NCI-H2227 treated with DMSO at 0.1 percent for 48 hours (cell line): ENCODE measurements around the gene OXSR1.
"Not testable (repeated sequence)": the region's sequence is repeated elsewhere in the genome, so short reads cannot be mapped to it uniquely, and the experiment has no call there.

Experiments
- DNase-seq: peaks from one replicate; lab custom pipeline; 2025; lab: John Stamatoyannopoulos, UW

Gene OXSR1

DNA sequence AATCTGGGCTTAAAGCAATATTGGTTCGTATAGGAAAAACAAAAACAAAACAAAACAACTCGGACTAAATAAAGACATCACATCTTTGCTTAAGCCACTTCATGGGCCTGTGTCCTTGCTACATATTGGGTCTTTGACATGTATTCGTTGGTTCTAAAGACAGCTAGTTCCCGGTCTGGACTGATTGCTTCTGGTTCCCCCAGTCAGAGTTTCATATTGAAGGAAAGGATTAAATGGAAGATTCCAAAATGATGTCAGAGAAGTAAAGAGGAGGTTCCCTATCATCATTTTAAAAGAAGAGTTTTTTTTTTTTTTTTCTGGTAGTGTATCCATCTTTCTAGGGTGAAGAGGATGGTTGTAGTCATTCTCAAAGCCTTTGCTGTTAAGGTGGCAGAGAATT is 2.3 kb downstream of the OXSR1 start:
- no peak for DNase-seq

DNA sequence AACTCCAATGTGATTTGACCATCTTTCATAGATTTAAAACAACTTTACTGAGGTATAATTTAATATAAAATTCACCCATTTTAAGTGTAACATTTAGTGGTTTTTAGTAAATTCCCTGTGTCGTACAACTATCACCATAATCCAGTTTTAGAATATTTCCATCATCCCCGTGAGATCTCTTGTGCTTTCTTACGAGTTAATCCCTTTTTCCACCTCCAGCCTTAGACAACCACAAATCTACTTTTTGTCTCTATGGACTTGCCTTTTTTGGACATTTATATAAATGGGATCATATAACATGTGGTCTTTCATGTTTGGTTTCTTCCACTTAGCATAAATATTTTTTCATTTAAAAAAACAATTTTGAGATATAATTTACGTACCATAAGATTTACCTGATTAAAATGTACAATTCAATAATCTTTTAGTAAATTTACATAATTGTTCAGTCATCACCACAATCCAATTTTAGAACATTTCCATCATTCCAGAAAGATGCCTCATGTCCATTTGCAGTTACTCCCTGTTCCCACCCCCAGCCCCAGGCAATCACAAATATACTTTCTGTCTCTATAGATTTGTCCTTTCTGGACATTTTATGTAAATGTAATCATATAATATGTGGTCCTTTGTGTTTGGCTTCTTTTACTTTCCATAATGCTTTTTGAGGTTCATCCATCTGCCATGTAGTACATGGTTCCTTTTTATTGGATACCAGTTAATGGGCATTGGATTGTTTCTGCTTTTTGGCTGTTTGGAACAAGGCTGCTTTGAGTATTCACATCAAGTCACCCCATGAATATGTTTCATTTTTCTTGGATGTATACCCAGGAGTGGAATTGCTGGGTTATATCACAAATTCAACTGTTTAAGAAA is 3.1 kb downstream of the OXSR1 start:
- no peak for DNase-seq

DNA sequence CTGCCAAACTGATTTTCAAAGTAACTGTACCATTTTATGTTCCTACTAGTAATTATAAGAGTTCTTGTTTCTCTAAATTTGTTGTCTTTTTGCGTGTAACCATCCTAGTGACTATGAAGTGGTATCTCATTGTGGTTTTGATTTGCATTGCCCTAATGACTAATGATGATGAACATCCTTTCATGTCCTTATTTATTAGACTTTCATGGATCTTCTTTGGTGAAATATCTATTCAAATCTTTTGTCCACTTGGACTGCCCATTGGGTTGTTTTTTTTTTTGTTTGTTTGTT is 3.6 kb downstream of the OXSR1 start:
- DNase-seq, result no peak

DNA sequence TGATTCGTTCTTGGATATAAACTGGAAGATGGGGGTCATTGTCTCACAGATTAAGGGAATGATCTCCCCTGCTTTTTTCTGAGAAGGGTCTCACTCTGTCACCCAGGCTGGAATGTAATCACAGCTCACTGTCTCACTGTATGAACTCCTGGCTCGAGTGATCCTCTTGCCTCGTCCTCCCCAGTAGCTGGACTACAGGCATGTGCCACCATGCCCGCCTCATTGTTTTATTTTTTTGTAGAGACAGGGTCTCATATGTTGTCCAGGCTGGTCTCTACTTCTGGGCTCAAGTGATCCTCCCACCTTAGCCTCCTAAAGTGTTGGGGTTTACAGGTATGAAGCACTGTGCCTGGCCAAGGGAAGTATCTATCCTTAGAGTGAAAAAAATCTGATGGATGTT is 5.4 kb downstream of the OXSR1 start:
- no peak for DNase-seq

DNA sequence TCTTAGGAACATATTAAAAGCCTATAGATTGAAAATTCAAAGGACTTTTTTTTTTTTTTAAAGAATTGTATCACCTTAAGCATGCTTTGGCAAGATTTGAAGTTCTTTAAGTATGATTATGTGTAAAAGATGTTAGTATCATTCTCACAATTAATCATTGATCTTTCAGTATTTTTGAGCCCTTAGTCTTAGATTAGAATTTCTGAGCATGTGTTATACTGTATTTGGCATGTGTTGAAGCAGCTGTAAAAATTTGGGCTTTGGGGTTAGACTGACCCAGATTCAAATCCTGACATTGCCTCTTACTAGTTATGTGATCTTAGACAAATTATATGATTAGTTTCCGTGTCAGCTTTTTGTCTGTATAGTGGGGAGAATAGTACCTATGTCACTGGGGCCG is 6.3 kb downstream of the OXSR1 start:
- no peak for DNase-seq

DNA sequence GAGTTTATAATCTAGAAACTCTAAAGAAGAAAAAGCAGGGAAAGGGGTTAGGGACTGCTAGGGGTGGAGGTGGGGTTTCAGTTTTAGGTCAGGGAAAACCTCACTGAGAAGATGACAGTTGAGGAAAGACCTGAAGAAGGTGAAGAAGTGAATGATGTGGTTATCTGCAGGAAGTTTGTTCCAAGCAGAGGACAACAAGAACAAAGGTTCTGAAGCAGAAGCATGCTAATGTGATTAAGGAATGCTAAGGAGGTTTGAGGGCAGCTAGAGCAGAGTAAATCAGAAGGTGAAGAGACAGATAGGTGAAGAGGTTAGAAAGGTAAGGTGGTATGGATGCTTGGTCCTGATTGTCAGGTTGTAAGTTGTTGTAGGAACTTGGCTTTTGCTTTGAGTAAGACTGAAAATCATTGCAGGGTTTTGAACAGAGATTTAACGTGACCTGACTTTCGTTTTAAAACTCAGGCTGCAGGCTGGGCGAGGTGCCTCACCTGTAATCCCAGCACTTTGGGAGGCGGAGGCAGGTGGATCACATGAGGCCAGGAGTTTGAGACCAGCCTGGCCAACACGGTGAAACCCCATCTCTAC is 8.6 kb downstream of the OXSR1 start:
- no peak for DNase-seq

DNA sequence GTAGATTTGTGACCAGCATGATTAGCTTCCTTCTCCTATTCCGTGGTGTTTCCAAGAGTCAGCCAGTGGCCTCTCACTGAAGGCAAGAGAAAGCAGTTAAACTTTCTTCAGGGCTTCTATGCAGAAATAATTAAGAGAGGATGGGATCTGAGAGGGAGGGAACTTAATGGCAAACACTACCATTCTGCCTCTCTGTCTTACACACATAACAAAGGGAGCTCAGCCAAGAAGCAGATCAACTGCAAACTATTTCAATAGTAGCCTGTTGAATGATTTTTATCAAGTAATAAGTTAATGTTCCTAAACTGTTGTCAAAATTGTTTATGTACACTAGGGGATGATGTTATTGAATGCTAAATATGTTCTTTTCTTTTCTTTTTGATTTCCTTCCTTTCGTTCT is 11.8 kb downstream of the OXSR1 start:
- no peak for DNase-seq

DNA sequence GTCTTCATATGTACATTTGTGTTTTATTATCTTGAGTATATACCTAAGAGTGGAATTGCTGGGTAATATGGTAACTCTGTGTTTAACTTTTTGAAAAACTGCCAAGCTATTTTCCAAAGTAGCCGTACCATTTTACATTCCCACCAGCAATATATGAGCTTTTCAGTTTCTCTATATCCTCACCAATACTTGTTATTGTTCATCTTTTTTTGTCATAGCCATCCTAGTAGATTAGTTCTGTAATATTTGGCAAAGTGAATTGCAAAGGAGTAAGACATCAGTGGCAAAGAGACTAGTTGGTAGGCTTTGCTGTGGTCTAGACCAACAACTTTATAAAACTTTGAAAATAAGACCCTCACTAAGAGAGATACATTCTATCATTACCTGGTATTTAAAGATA is 21.4 kb downstream of the OXSR1 start:
- no peak for DNase-seq

DNA sequence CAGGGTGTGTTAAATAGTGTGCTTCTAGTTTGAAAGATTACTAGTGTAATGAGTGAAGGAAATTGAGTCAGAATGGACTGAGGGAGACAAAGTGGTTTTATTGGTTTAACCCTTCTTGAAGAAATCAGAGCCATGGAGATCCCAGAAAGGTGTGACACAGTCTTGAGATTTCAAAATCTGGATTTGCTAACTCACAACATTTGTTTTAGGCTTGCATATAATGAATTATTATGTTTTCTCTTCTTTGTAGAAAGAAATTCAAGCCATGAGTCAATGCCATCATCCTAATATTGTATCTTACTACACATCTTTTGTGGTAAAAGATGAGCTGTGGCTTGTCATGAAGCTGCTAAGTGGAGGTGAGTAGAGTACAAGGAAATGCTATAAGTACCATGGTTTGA is 25.1 kb downstream of the OXSR1 start:
- DNase-seq, result no peak

DNA sequence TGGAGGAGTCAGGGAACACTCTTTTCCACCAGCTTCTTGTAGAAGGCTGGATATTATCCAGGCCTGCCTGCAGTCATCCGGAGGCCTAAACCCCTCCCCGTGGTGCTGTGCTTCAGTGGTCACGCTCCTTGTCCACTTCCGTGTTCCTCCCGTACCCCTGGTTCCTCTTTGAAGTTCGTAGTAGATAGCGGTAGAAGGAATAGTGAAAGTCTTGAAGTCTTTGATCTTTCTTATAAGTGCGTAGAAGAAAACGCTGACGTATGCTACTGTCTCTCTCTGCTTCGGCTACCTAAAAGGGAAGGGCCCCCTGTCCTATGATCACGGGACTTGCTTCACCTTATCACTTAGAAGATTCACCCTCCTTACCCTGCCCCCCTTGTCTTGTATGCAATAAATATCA is 37.6 kb downstream of the OXSR1 start:
- not testable (repeated sequence) for DNase-seq

DNA sequence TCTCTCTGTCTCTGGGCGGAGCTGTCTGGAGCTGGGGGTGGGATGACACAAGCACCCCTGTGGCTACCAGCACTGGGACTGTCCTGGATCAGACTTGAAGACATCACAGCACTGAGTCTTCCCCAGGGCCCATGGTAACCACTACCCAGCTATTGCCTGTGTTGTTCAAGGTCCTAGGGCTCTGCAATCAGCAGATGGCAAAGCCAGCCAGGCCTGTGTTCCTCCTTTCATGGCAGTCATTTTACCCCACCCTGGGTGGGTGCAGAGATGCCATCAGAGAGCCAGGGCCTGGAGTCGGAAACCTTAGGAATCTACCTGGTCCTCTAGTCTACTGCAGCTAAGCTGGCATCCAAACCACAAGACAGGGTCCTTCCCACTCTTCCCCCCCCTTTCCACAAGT is 38.4 kb downstream of the OXSR1 start:
- no peak for DNase-seq

DNA sequence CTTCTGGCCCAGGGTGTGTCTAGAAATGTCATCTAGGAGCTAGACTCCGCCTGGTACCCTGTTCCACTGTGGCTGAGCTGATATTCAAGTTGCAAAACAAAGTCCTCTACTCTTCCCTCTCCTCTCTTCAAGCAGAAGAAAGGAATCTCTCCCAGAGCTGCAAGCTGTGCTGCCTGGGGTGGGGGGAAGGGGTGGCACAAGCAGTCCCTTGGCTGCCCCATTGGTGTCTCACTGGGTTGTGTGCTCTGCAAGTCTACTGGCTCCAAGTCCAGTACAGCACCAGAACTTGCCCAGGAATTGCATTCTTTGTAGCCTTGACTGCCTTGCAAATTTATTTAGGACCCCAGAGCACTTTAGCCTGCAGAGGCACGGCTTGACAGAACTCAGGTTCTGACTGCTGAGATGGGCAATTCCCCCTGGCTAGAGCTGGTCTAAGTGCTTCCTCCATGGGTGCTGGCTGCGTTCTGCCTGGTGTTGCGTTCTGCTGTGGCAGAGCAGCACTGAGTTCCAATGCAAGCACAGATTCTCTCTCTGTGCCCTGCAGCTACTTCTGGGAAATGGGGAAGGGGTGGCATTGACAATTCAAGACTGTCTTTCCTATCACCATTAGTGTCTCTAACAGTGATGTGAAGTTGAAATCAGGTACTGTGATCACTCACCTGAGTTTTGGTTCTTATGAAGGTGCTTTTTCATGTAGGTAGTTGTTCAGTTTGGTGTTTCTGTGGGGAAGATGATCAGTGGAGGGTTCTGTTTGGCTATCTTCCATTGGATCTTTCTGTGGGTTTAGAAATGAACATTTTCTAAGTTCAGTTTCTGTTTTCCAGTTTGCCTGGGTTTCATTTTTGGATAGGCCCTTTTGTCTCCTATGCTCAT is 39.5 kb downstream of the OXSR1 start:
- DNase-seq, result no peak

DNA sequence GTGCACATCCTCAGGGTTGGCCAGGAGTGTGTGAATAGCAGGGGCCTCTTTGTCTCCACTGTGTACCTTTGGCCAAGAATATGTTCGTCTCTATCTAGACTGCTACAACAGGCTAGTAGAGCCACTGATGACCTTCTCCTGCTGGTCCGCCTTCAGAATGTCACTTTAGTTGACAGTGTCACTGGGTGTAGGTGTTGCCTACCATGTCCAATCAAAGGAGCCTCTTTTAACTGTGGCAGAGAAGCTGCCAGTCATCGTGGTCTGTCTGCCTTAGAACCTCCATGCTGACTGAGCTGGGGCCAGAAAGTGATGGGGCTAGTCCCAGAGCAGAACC is 40.1 kb downstream of the OXSR1 start:
- no peak for DNase-seq

DNA sequence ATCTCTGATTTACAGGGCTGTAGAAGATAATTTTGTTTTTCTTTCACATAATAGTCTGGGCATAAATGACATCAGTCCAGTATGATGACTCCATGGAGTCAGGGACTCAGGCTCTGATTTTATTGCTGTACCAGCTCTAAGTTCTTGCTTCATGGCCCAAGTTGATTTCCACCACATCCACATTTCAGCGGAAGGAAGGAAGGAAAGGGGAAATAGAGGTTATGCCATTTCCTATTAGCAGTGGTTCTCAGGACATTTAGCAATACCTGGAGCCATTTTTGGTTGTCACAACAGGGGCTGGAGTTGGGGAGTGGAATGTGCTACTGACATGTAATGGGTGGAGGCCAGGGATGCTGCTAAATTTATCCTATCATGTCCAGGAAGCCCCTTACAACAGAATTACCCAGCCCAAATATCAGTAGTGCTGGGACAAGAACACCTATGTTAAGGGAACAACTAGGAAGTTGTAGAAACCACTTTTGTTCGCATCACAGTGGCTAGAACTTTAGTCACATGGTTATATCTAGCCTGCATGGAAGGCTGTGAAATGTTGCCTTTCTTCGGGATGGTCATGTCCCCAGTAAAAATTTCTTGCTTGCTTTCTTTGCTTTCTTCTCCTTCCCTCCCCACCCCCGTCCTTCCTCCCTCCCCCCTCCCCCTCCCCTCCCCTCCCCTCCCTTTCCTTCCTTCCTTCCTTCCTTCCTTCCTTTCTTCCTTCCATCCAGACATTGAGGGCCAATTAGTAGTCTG is 42.1 kb downstream of the OXSR1 start:
- DNase-seq, result no peak

DNA sequence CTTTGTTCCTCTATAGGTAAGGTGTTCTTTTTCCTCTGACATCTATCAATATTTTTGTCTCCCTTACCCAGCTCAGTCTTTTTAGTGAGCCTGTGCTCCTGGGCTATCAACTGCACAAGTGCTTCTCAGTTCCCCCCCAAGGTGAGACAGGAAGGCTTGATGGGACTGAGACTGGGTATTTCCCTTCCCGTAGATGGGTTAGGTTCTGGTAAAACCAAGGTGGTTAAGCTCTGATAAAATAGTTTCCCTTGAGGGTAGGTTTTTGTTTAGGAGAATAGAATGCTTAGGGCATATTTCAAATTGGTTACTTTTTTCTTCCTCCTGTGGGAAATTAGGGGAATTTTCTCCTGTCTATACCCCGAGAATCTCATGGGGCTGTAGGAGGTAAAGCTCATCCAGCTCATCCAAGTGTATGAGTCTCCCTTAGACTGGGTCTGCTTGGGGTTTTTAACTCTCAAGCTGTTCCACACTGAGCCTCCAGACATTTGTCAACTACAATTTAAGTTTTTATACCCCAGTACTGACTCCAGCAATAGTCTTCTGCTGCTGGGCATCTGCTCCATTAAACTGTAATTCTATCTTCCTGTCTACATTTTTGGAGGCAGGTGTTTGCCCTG is 44.9 kb downstream of the OXSR1 start:
- DNase-seq, result no peak

DNA sequence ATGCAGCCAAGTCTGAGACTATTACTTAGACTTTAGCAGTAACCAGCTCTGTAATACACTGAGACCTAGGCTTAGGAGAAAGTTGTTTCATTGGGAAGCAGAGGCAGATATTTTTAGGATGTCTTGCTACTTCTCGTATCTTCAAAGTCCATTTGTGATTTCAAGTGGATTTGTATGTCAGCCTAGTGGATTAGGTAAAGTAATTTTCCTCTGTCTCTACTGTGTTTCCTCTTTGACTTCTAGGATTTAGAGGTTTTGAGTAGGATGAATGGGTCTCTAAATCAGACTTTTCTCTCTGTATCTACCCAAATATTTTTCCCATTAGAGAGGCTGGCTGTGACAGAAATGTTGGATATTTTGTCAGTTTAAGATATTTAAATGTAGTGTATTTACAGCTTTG is 46.8 kb downstream of the OXSR1 start:
- DNase-seq, result no peak

DNA sequence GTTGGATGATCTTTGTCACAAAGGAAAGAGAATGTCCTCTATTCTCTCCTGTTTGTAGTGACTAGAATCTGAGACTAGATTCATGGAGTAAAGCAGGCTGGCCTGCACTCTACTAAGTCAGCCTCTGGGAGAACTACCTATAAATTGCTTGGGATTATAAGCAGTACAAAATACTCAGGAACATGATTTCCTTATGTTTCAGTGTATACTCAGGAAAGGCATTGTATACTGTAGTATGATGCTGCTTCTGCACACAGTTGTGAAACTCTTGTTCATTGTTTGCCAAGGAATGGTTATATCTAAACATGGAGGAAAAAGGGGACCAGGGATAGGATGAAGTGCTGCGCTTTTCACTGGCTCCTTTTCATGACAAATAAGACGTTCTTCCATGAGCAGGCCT is 49.2 kb downstream of the OXSR1 start:
- DNase-seq, result no peak

DNA sequence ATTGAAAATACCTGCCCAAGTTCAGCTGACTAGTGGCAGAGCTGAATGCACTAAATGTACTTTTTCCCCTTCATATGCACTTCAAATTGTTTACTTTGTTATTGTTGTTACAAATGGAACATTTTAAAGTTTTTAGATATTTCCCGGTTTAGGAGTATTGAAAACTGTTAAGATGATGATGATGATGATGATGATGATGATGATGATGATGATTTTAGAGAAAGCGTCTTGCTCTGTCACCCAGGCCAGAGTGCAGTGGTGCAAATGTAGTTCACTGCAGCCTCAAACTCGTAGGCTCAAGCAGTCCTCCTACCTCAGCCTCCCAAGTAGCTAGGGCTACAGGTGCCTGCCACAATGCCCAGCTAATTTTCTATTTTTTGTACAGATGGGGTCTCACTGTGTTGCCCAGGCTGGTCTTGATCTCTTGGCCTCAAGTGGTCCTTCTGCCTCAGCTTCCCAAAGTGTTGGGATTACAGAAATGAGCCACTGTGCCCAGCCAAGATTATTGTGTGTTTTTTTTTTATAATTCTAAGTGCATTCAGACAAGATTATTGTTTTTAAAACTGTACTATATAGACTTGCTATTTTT is 54.4 kb downstream of the OXSR1 start:
- DNase-seq, result no peak

DNA sequence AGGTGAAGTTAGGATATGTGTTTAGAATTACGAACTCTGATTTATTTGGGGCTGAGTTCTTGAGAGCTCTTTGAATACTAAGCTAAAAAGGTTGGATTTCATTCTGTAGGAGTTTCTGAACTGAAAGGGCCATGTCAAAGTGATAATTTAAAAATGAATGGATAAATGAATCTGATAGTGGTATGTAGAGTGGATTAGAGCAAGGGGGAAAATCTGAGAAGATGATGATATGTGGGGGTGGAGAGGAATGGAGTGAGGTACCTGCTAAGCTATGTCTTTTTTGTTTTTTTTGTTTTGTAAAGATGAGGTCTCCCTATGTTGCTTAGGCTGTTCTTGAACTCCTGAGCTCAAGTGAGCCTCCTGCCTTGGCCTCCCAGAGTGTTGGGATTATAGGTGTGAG is 55.7 kb downstream of the OXSR1 start:
- no peak for DNase-seq

DNA sequence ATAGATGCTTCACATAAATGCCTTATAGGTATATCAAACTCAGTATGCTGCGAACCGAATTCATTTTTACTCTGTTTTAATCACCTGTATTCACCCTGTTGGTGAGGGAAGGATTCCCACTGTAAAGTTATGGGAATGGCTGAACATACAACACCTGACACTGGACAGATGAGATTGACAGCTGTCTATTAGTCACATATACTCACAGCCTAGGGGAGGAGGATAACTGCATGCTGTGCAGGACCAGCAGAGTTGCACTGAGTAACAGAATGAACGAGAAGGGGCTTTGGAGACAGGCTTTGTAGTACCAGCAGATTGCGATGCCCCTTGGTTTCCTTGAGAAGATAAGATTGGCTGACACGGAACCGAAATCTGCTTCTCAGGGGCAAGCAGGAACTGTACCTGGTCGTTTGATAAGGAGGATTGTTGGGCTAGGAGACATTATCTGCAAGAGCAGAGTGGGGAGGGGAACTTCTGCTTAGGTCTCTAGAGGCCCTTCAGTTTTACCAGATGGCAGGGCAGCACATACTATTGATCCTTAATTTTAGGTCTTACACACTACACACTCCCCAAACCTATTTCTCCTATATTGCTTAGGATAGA is 56.8 kb downstream of the OXSR1 start:
- DNase-seq, result no peak

DNA sequence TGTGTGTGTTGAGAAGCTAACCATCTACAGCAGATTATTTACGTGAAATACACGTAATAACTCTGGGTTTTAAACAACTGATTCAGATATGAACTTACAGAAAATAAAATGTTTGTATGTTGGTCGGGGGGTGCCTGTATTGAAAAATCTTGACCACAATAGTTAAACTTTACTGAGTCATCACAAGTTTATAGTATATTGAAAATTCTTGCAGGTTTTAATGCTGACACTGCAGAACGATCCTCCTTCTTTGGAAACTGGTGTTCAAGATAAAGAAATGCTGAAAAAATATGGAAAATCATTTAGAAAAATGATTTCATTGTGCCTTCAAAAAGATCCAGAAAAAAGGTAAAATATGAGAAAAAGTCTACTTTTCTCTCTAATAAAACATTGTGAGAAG is 59.0 kb downstream of the OXSR1 start:
- no peak for DNase-seq
